ENCODE measurements around the gene FLOT1.
"Not testable (repeated sequence)": the region's sequence is repeated elsewhere in the genome, so short reads cannot be mapped to it uniquely, and the experiment has no call there.

The FLOT1 gene

DNA sequence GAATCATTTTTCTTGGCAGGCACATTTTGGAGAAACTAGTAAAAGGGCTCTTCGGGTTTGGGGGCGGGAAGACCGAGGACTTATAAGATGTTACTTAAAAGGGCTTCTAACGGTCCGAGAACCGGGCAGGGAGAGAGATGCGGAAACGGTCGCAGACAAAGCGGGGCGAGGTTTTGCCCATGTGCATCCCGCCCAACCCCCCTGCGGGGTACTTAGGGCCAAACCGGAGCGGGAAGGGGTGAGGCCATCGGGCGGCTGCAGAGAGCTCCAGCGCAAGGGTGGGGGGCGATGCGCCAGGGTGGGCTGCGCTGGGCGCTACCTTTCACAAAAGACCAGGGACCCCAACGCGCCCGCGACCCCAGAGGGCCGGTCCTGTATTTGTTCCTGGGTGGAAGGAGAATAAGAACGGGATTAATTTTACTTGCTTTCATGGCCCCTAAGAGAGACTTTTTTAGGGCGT lies 21.7 kb downstream of the FLOT1 start:
- Histone ChIP-seq H3K36me3 (ENCODE audit: low read length) (peaks cover 40% of the 10 kb centered on the region), H2AFZ (ENCODE audit: low read depth, low read length, severe bottlenecking) (no peak overlapping the region), H3K4me2 (ENCODE audit: low read depth, low read length, poor library complexity, severe bottlenecking) (peak overlapping the region; percentile 71), H3K4me3 (ENCODE audit: insufficient read depth, low read length, poor library complexity, severe bottlenecking) (peak overlapping the region; percentile 83), H3K27ac (ENCODE audit: low read depth, low read length) (peak overlapping the region; percentile 94), H3K9me2 (replicated peaks; ENCODE audit: insufficient read depth, low read length) (no peaks in the 10 kb centered on the region), H3K9me3 (ENCODE audit: insufficient read depth, low read length) (no peaks in the 10 kb centered on the region), H3K9ac (ENCODE audit: low read length) (peak overlapping the region; percentile 99), H3F3A (ENCODE audit: insufficient read depth) (peaks cover 86% of the 10 kb centered on the region), H4K20me1 (ENCODE audit: low read depth, low read length) (peaks cover 15% of the 10 kb centered on the region), H3K27me3 (ENCODE audit: low read length) (no peaks in the 10 kb centered on the region), H3K79me2 (ENCODE audit: insufficient read depth, low read length) (peaks cover 53% of the 10 kb centered on the region)
- TF ChIP-seq EZH2phosphoT487 (conservative IDR thresholded peaks at IDR 0.05; ENCODE audit: low read length) = no peak
- TF ChIP-seq, protein P1, sequence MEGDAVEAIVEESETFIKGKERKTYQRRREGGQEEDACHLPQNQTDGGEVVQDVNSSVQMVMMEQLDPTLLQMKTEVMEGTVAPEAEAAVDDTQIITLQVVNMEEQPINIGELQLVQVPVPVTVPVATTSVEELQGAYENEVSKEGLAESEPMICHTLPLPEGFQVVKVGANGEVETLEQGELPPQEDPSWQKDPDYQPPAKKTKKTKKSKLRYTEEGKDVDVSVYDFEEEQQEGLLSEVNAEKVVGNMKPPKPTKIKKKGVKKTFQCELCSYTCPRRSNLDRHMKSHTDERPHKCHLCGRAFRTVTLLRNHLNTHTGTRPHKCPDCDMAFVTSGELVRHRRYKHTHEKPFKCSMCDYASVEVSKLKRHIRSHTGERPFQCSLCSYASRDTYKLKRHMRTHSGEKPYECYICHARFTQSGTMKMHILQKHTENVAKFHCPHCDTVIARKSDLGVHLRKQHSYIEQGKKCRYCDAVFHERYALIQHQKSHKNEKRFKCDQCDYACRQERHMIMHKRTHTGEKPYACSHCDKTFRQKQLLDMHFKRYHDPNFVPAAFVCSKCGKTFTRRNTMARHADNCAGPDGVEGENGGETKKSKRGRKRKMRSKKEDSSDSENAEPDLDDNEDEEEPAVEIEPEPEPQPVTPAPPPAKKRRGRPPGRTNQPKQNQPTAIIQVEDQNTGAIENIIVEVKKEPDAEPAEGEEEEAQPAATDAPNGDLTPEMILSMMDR (IDR thresholded peaks at IDR 0.05; ENCODE audit: insufficient read depth, low read length, poor library complexity, severe bottlenecking) = no peak

DNA sequence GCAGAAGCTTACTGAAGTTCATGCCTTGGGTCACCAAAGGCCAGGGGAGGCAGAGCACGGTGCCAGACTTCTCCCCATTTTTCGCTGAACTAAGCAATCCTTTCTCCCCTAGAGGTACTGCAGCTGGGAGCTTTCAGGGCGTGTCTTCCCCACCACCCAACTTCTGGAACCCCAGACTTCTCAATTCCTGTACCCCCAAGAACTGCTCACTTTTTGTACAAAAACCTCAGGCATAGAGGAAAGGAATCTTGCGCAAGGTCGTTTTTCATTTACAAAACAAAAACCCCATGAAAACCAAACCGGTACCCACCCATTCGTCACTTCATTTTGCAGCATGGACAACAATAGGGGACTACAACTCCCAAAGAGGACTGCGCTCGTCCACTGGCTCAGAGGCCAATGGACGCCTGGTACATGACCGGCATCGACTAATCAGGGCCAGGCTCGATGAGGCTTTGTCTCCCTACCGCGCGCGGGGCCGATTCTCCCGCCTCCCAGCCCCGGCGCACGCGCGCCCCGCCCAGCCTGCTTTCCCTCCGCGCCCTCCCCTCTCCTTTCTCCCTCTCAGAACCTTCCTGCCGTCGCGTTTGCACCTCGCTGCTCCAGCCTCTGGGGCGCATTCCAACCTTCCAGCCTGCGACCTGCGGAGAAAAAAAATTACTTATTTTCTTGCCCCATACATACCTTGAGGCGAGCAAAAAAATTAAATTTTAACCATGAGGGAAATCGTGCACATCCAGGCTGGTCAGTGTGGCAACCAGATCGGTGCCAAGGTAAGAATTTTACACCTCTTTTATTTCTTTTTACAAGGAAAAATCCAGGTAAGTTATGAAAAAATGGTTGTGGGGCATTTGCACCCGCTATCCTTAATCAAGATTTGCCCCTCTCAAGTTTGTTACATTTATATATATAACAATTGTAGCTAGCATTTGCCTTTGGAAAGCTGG lies 22.4 kb downstream of the FLOT1 start, which contains the start of gene TUBB:
Gene TUBB (plus strand): TSS at position 562 of the 947 bp plus-strand sequence. CDS start 155 bp downstream, at position 717.
- Histone ChIP-seq H3K4me2 (ENCODE audit: low read depth, low read length, poor library complexity, severe bottlenecking) (peak within 1 kb of the TSS; percentile 78), H3K9ac (ENCODE audit: low read length) (peak within 1 kb of the TSS; percentile 99), H3K27me3 (ENCODE audit: low read length) (no peaks in the 10 kb centered on the region), H3K36me3 (ENCODE audit: low read length) (peaks cover 37% of the 10 kb centered on the region), H3F3A (ENCODE audit: insufficient read depth) (peaks cover 84% of the 10 kb centered on the region), H3K4me3 (ENCODE audit: insufficient read depth, low read length, poor library complexity, severe bottlenecking) (peak within 1 kb of the TSS; percentile 83), H3K79me2 (ENCODE audit: insufficient read depth, low read length) (peaks cover 53% of the 10 kb centered on the region), H3K9me2 (replicated peaks; ENCODE audit: insufficient read depth, low read length) (no peaks in the 10 kb centered on the region), H3K9me3 (ENCODE audit: insufficient read depth, low read length) (no peaks in the 10 kb centered on the region), H4K20me1 (ENCODE audit: low read depth, low read length) (peaks cover 15% of the 10 kb centered on the region), H2AFZ (ENCODE audit: low read depth, low read length, severe bottlenecking) (peak within 1 kb of the TSS; percentile 29), H3K27ac (ENCODE audit: low read depth, low read length) (peak within 1 kb of the TSS; percentile 94)
- TF ChIP-seq, protein P1 (IDR thresholded peaks at IDR 0.05; ENCODE audit: insufficient read depth, low read length, poor library complexity, severe bottlenecking) = no peak
- TF ChIP-seq EZH2phosphoT487 (conservative IDR thresholded peaks at IDR 0.05; ENCODE audit: low read length) = no peak

DNA sequence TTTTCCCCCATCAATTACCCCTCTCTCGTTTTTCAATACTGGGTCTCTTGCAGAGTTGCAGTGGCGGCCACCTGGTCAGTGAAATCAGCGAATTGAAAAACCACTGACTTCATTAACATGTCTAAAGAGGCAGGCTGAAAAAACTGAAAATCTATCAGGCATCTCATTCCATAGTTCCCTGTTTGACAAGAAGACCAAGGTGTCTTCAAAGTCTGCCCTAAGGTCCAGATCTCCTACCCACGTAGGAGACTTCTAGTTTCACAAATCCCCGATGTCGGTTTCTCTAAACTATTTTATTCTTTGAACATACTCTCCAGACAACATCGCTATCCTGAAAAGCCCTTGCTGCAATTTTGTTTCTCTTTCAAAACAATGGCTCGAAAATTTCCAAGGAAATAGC lies 23.1 kb downstream of the FLOT1 start:
- Histone ChIP-seq H3K79me2 (ENCODE audit: insufficient read depth, low read length) (peaks cover 47% of the 10 kb centered on the region), H3K36me3 (ENCODE audit: low read length) (peaks cover 30% of the 10 kb centered on the region), H3K27ac (ENCODE audit: low read depth, low read length) (peak overlapping the region; percentile 94), H3K4me2 (ENCODE audit: low read depth, low read length, poor library complexity, severe bottlenecking) (peak overlapping the region; percentile 78), H3K9me2 (replicated peaks; ENCODE audit: insufficient read depth, low read length) (no peaks in the 10 kb centered on the region), H3K27me3 (ENCODE audit: low read length) (no peaks in the 10 kb centered on the region), H3K9ac (ENCODE audit: low read length) (peak overlapping the region; percentile 99), H3K4me3 (ENCODE audit: insufficient read depth, low read length, poor library complexity, severe bottlenecking) (peak overlapping the region; percentile 78), H3K9me3 (ENCODE audit: insufficient read depth, low read length) (no peaks in the 10 kb centered on the region), H3F3A (ENCODE audit: insufficient read depth) (peaks cover 81% of the 10 kb centered on the region), H4K20me1 (ENCODE audit: low read depth, low read length) (peaks cover 15% of the 10 kb centered on the region), H2AFZ (ENCODE audit: low read depth, low read length, severe bottlenecking) (peak overlapping the region; percentile 29)
- TF ChIP-seq, protein P1 (IDR thresholded peaks at IDR 0.05; ENCODE audit: insufficient read depth, low read length, poor library complexity, severe bottlenecking) = no peak
- TF ChIP-seq EZH2phosphoT487 (conservative IDR thresholded peaks at IDR 0.05; ENCODE audit: low read length) = no peak

DNA sequence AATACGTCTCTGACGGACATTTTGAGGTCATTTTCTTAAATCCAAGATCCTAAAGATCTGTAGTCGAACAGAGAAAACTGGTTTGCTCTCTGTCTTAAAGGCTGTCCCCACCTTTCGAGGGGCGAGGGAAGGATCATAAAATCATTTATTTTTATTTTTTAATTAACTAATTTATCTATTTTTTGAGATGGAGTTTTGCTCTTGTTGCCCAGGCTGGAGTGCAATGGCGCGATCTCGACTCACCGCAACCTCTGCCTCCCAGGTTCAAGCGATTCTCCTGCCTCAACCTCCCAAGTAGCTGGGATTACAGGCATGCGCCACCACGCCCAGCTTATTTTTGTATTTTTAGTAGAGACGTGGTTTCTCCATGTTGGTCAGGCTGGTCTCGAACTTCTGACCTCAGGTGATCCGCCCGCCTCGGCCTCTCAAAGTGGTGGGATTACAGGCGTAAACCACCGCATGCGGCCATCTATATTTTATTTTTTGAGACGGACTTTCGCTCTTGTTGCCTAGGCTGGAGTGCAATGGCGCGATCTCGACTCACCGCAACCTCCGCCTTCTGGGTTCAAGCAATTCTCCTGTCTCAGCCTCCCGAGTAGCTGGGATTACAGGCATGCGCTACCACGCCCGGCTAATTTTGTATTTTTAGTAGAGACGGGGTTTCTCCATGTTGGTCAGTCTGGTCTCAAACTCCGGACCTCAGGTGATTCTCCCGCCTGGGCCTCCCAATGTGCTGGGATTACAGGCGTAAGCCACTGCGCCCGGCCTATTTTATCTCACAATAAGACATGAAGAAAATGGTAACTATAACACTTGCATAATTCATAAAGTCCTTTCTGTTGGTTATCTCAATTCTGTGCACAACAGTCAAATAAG lies 24.4 kb downstream of the FLOT1 start:
- Histone ChIP-seq H3K79me2 (ENCODE audit: insufficient read depth, low read length) (peaks cover 38% of the 10 kb centered on the region), H3K9ac (ENCODE audit: low read length) (peak overlapping the region; percentile 99), H3K4me2 (ENCODE audit: low read depth, low read length, poor library complexity, severe bottlenecking) (peak overlapping the region; percentile 78), H3K27ac (ENCODE audit: low read depth, low read length) (peak overlapping the region; percentile 94), H3K36me3 (ENCODE audit: low read length) (peaks cover 24% of the 10 kb centered on the region), H3F3A (ENCODE audit: insufficient read depth) (peaks cover 69% of the 10 kb centered on the region), H3K4me3 (ENCODE audit: insufficient read depth, low read length, poor library complexity, severe bottlenecking) (peak overlapping the region; percentile 78)
- not testable (repeated sequence) for H3K9me3 ChIP-seq (ENCODE audit: insufficient read depth, low read length); H4K20me1 ChIP-seq (ENCODE audit: low read depth, low read length); H3K9me2 ChIP-seq (replicated peaks; ENCODE audit: insufficient read depth, low read length); H2AFZ ChIP-seq (ENCODE audit: low read depth, low read length, severe bottlenecking); H3K27me3 ChIP-seq (ENCODE audit: low read length)

Measured in SU-DHL-6 (cell line).